GM19467 (cell line): ENCODE data around the gene JADE1.

Experiments
- ATAC-seq: cut with Tn5 transposase; IDR thresholded peaks from one replicate; pipeline ENCODE4 v1.9.1; 2021; ENCODE audit warnings: mild to moderate bottlenecking, moderate library complexity; ENCODE audit not compliant: unreplicated experiment

JADE1 gene

DNA sequence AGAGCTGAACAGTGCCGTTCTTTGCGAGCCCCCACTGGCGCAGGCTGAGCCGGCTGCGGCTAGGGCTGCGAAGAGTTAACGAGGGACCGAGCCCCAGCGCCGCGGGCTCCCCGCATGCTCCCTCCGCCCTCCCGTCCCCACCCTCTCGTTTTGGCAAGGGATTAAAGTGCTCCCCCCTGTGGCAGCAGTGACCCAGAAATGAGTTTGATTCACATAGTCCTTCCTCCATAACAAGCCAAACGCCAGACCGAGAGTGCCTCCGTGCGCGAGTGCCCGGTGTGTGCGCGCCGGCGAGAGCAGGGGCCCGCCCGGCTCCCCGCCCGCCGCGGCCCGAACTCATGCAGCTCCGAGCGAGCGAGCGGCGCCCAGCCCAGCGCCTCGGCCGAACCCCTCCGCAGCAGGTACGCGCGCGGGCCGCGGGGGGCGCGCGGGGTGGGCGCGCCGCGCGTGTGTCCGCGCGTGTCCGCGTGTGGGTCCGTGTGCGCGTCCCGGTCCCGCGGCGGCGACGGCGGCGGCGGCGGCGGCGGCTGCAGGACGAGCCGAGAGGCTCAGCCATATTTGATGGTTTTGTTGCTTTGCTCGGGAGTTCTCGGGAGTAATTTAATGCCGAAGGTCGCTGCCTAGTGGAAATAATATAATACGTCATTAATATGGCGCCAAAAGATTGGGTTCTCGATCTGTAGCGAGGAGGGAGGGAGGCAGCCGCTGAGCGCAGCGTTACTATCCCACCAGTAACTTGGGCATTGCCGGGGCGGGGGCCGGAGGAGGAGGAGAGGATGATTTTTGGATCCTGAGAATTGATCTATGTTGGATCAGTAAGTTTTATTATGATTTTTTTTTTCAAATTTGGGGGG is at the start of gene JADE1:
TSS of gene JADE1 (plus strand) at position 224 of the 854 bp plus-strand sequence. CDS start 22,059 bp downstream, outside the sequence.
- ATAC-seq = peak; percentile 39

DNA sequence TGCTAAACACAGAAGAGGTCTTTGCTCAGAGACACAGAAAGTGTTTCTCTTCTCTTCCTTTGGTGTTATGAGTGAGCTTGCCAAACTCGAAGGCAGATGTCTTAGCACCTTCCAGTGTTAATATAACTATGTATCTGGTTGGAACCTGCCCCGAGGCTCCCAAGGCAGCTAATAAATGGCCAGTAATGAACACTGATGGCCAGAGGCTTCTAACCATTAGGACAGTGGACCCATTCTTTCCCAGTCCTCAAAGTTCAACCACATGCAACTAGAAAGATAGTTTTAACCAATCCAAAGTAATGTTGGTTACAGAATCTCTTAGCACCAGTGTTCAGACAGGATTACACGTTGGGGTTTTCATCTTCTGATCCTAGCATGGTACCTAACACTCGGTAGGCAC is 42.7 kb upstream of the JADE1 start:
- no peak for ATAC-seq

DNA sequence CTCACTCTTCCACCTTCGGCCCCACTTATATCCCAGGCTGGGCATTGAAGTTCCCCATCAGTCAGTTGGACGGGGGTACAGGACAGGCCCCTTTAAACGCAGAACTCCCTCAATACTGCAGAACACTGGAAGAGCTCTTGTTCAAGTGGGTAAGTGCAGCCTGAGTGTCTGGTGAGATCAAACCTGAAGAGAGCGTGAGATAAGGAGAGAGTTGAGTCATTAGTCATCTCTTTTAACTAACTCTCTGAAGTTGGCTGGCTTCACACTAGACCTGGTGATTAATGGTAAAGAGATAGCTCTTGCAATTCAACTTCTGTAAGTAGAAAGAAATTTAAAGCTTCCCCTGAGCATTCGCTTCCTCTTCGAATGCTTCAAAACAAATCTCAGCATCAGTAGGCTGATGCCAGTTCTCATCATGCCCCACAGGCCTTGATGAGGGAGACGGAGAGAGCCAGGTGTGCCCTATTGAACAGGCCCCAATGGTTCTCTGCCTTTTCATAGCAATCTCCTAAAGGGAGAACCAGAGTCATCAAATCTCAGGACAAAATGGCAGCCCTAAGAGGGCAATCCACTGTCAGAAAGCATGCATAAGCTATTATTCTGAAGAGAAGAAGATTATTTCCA is 41.0 kb upstream of the JADE1 start:
- no peak for ATAC-seq

DNA sequence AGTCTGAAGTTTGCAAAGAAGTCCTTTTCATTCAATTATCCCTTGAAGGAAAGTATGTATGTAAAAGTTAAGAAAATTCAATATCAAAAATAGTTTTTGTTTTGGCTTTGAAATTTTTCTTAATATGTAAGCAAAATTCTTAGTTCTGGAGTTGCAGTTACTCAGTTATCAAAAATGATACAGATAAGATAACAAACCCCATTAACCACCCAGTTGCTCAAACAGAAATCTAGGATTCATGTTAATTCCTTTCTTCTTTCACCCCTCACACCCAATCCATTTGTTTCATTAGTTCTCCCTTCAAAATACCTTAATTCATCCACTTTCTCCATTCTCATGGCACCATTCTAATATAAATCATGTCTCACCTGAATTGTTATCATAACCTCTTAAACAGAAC is 40.5 kb upstream of the JADE1 start:
- ATAC-seq = no peak

DNA sequence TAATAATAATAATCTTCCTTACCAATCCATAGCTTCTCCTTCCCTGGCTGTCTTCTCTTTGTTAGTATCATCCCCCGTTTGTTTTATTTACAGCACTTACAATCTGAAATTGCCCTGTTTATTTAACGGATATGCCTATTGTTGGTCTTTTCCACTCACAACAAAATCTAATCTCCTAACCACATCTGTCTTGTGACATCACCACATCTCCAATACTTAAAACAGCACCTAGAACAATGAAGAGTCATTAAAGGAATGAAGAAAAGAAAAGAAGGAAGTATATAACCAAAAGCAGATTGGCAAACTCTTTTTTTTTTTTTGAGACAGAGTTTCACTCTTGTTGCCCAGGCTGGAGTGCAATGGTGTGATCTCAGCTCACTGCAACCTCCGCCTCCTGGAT is 38.7 kb upstream of the JADE1 start:
- ATAC-seq = no peak

DNA sequence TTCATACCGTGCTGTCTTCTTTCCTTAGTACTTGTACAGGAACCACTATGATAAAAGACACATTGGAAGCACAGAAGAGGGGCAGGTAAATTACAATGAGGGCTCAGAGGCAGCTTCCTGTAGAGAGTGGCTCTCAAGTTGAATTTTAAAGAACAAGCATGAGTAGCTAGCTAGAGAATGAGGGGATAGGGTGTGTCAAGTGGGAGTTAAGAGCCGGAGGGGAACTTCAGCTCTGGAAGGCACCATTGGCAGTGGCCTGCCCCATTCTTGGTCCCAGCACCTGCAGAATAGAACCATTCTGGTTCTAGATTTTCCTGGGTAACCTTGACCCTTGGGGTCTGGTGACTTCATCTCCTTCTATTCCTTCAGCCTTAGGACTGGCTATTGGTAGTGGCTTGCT is 34.0 kb upstream of the JADE1 start:
- no peak for ATAC-seq

DNA sequence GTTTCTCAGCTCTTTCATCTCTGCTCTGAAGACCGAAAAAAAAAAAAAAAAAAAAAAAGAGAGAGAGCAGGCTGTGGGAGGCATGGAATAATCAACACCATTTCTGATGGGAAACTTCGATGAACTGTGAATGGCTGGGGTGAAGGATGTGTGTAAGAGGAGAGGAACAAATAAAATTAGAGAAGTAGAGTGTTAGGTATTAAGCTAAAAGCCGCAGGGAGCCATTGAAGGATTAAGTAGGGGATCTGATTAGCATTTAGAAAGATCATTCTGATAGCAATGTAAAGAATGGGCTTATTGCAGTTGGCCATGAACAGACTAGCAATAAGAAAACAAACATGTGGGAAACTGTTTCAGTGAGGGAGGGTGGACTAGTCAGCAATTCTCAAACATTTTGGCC is 33.6 kb upstream of the JADE1 start:
- ATAC-seq = no peak

DNA sequence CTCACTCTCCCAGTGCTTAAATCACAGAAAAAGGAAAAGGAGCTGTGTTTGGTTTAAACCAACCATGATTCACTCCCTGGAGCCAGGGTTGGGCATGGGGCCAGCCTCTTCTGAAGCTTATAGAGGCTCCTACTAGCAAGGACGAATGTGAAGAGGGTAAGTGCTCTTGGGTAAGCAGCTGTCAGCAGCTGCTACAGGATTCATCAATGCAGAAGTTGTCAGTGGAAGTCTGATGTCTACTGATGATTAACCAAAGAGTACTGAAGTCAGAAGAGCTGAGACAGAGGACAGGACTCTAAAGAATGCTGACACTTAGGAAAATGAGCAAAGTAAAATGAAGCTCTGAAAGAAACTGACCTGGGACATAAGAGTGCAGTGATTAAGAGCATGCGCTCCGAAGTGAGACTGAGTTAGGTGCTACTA is 32.7 kb upstream of the JADE1 start:
- no peak for ATAC-seq

DNA sequence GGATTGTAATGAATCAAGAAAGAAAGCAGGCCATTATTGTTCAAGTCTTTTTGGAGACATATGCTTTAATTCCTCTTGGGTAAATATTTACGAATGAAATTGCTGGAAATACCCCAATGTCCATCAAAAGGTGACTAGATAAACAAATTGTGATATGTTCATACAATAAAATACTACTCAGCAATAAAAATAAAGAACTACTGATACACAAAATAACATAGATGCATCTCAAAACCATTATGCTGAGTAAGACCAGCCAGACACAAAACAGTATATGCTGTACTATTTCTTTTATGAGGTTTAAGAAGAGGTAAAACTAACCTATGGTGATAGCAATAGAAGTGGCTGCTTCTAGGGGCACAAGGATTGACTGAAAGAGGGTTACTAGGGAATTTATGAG is 28.8 kb upstream of the JADE1 start:
- no peak for ATAC-seq

DNA sequence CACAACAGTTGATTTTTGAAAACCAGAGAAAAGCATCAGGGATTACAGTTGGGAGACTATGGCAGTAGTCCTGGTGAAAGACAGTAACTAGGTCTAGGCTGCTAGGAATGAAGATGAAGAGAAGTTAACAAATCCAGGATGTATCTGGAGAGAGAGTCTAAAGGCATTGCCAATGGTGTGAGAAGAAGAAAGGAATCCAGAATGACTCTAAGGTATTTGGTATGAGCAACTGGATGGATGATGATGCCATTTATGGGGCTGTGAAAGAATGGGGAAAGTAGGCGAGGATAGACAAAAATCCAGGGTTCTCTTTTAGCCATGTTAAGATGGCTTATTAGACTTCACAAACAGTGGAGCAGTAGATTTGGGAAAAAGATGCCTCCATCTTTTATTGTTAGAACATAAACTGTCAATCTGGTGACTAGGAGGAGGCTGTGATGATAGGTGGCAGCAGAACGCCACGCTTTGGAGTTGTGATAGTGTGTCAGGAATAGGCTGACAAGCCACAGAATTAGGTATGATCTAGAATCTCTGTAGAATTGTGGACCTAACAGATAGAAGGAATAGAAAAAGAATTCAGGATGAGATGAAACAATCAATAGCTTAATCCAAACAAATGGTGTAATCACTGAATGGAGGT is 27.3 kb upstream of the JADE1 start:
- ATAC-seq = no peak

DNA sequence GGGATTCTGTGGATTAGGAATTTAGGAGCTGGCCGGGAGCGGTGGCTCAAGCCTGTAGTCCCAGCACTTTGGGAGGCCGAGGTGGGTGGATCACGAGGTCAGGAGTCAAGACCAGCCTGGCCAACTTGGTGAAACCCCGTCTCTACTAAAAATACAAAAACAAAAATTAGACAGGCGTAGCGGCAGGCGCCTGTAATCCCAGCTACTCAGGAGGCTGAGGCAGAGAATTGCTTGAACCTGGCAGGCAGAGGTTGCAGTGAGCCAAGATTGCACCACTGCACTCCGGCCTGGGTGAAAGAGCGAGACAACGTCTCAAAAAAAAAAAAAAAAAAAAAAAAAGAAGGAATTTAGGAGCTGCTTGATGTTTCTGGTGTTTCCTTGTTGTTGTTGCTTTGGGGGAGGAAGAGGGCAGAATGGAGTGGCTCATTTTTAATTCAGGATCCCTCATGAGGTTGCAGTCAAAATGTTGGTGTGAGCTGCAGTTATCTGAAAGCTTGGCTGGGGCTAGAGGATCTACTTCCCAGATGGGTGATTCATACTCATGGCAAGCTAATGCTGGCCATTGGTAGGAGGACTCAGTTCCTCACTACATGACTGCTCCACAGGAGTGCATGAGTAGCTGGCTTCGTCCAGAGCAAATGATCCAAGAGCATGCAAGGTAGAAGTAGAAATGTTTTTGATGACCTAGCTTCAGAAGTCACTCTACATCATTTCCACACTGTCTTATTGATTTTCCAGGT is 26.5 kb upstream of the JADE1 start:
- no peak for ATAC-seq

DNA sequence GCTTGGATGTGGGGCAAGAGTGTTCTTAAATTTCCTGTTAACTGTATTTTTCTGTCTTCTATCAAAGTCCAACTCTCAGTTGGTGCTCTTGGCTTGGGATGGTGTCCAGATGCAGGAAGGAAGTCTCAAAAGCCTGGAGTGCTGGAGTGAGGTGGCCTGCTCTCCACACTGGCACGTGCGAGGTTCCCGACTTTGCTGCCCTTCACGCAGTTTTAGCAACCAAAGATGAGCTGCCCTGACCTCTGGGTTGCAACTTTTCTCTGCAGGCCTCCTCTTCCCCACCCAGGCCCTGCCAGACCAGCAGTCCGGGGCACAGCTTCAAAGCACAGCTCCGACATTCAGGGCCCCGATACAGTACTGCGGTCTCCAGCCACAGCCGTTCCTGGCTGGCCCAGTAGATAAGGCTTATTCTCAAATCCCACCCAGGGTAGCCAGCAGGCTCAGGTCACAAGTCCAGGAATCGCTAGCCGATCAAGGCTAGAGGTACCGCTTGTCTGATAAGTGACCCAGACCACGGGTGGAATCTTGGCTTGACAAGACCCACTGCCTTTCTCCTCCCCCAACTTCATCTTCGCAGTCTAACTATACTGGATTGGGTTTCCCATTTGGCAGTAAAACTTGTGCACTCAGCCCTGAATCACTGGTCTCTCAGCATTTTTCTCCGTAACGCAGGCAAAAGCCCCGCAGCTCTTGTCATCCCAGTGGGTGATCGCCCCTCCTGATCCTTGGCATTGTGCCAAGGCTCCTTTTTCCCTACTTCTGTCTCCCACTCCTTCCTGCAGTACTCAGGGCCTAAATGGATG is 21.8 kb upstream of the JADE1 start:
- ATAC-seq = no peak

DNA sequence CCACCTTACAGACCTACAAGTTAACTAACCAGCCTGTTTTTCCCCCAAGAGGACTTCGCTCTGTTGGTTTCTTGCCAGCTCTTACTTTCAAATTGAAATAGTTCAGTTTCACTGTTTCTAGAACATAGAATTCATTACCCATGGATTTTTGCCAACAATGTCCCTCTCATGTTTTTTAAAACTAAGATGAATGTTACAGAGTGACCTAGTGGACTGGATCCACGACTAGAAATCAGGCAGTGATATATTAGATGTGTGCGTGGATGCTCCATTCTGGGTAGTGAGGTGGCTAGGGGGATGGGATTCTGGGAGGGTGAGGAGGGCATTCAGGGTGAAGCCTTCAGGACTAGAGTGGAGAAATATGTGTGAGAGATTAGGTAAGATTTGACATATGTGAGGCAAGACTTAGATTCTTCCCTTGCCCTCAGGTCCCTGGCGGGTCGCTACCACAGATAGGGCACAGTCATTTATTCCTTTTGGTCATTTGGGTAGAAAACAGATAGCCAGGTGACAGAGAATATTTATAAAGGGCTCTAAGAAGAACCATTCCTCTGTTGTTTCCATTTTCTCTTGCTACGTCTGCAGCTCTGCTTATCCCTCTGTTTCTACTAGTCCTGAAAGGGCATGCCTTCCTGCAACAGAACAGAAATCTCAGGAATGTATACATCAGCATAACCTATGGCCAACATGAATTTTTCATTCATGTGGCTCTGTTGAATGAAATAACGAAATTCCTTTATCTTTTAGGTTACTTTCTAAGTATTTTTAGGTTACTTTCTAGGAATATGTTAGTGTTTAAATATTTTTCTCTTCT is 15.4 kb upstream of the JADE1 start:
- ATAC-seq = no peak

DNA sequence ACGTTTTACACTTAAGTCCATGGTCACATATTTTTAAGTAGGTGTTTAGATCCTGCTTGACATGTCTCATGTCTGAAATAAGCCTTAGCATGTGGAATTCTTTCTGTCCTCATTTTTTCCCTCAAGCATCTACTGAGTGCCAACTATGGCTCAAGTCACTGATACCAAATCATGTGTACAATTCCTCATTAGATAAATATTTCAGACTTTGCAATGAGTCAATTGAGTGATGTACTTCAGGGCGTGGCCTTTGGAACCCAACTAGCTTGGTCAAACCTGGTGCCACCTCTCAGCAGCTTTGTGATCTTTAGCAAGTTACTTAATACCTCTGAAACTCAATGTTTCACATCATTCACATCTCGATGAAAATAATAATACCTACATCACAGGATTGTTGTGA is 12.6 kb upstream of the JADE1 start:
- no peak for ATAC-seq

DNA sequence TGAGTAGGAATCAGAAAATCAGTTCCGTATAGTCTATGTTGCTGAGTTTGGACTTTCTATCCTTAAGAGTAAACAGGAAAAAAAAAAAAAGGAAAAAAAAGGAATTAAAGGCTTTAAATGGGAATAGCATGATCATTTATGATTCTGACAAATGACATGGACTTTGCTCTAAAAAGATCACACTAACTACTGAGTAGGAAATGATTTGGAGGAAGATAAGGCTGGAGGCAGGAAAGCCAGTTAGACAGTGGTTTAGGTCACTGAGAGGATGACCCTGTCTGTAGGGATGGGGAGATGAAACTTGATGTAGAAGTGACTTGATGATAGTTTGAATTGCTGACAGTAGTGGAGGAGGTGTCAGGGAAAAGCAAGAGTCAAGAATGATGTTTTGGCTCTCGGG is 9.2 kb upstream of the JADE1 start:
- no peak for ATAC-seq

DNA sequence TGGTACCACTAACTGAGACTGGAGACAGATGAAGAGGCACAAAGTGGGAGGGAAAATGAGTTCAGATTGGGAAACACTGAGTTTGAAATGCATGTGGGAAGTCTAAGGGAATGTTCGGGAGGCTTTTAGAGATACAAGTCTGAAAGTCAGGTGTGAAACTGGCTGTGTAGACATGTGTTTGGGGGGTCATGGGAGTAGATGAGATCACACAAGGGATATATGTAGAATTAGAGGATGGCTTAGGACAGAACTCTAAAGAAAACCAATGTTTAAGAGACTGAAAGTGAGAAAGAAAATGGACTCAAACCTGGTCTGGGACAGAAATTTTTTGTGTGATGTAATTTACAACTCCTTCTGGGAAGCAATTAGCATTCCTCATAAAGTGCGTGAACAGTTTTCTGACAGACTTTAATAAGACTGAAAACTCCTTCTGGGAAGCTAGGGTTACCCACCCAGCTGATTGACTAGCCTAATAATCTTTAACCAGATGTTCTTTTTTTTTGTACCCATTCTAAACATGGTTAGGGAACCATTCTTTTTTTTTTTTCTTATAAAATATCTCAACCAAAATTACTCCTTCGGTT is 8.7 kb upstream of the JADE1 start:
- no peak for ATAC-seq

DNA sequence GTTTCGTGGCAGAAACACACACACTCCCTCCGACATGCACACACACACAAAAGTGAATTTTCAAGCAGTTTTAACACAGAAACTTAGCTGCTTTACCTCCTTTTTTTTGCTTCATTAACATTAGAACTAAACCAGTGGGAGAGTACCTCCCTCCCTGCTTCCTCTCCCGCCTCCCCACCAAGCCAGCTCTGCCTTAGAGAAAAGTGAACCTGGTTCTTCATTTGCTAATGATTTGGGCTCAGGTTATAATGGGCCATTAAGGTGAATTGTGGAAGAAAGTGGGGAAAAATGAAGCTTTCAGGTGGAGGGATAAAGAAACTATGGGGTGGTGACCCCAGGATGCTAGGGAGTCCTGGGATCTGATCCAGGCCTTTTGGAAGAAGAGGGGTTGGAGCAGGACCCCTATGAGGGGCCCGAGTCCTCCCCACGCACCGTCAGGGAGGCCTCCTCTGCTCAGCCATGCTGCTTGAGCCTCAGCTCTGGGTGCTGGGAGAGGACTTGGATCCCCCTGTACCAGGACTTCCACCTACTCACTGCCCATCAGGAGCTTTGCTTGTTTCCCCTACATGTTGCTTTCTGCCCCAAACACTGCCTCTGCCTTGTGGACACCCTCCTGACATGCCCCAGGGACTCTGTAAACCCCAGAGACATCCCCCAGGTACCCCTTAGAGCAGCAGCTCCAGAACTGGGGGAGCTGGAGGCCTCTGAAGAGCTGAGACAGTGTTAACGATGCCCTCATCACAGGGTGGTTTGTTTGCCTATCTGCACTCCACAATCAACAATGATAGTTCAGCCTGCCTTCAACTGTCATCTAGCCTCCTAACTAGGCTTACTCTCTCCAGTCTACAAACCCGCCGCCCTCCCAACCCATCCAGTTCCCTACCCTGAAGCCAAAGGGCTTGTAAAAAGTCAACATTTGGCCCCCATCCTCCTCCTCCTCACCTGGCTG is 6.5 kb upstream of the JADE1 start:
- ATAC-seq = no peak

DNA sequence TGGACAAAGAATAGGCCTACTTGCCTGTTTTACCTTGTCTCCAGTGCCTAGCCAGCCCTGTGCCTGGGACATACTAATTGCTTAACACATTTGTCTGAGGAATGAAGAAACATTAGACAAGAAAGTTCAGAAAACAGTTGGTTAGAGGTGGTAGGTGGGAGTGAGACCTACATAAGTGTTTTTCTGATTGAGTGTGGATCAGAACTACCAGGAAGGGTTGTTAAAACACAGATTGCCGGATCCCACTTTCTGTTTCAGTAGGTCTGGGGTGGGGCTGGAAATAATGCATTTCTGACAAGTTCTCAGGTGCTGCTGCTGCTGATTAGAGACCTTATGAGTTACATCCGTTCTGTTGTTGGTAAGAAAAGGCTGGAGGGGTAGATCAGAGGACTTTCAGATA is 5.7 kb upstream of the JADE1 start:
- peak; percentile 74 for ATAC-seq
